ENCODE measurements around the gene MTARC1. TPM values are rescaled to one million over a fixed set of nuclear protein-coding genes. Genes with fewer than 3 reads are reported as not detected.

MTARC1 gene
- total and polyA plus RNA-seq, 10 of the 15 experiments (the other 5 are each of a cell fraction or from before 2014, with no cell fraction given), result 0.23 to 1.5 (median 0.48) TPM

DNA sequence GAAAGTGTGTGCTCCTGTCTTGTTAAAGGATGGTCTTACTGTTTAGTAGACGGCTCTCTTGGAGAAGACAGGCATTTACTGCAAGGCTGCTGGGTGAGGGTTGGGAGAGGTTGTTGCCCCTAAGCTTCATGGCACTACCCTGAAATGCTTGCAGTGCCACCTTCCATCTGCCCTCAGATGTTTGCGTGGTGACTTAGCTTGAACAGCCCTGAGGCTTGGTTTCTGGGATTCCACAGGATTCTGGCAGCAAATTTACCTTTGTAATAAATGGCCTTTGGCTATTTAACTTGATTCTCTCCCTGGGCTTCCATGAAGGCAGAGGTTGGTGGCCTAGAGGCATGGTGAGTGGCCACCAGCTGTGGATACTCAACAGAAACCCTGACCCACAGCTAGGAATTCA, 11.6 kb downstream of the MTARC1 start (continued):
- TF ChIP-seq, protein P1, sequence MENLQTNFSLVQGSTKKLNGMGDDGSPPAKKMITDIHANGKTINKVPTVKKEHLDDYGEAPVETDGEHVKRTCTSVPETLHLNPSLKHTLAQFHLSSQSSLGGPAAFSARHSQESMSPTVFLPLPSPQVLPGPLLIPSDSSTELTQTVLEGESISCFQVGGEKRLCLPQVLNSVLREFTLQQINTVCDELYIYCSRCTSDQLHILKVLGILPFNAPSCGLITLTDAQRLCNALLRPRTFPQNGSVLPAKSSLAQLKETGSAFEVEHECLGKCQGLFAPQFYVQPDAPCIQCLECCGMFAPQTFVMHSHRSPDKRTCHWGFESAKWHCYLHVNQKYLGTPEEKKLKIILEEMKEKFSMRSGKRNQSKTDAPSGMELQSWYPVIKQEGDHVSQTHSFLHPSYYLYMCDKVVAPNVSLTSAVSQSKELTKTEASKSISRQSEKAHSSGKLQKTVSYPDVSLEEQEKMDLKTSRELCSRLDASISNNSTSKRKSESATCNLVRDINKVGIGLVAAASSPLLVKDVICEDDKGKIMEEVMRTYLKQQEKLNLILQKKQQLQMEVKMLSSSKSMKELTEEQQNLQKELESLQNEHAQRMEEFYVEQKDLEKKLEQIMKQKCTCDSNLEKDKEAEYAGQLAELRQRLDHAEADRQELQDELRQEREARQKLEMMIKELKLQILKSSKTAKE (IDR thresholded peaks at IDR 0.05; ENCODE audit: low read depth, poor library complexity, severe bottlenecking), result no peak
- no peak for TF ChIP-seq ASH2L (IDR thresholded peaks at IDR 0.05; ENCODE audit: borderline replicate concordance, low read depth)
- no peak for TF ChIP-seq TCF12 (IDR thresholded peaks at IDR 0.05; ENCODE audit: low read depth, low read length)
- no peak for TF ChIP-seq CBX5 (IDR thresholded peaks at IDR 0.05; ENCODE audit: low read depth)
- TF ChIP-seq HDAC2 (IDR thresholded peaks at IDR 0.05), result no peak
- no peak for TF ChIP-seq NBN (IDR thresholded peaks at IDR 0.05)
- TF ChIP-seq, protein P2, sequence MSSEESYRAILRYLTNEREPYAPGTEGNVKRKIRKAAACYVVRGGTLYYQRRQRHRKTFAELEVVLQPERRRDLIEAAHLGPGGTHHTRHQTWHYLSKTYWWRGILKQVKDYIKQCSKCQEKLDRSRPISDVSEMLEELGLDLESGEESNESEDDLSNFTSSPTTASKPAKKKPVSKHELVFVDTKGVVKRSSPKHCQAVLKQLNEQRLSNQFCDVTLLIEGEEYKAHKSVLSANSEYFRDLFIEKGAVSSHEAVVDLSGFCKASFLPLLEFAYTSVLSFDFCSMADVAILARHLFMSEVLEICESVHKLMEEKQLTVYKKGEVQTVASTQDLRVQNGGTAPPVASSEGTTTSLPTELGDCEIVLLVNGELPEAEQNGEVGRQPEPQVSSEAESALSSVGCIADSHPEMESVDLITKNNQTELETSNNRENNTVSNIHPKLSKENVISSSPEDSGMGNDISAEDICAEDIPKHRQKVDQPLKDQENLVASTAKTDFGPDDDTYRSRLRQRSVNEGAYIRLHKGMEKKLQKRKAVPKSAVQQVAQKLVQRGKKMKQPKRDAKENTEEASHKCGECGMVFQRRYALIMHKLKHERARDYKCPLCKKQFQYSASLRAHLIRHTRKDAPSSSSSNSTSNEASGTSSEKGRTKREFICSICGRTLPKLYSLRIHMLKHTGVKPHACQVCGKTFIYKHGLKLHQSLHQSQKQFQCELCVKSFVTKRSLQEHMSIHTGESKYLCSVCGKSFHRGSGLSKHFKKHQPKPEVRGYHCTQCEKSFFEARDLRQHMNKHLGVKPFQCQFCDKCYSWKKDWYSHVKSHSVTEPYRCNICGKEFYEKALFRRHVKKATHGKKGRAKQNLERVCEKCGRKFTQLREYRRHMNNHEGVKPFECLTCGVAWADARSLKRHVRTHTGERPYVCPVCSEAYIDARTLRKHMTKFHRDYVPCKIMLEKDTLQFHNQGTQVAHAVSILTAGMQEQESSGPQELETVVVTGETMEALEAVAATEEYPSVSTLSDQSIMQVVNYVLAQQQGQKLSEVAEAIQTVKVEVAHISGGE (CRISPR knock-in tag; IDR thresholded peaks at IDR 0.05), result no peak
- TF ChIP-seq TARDBP (IDR thresholded peaks at IDR 0.05; ENCODE audit: borderline replicate concordance), result no peak
- no peak for TF ChIP-seq KDM1A (IDR thresholded peaks at IDR 0.05; ENCODE audit: borderline replicate concordance)
- TF ChIP-seq, protein P3, sequence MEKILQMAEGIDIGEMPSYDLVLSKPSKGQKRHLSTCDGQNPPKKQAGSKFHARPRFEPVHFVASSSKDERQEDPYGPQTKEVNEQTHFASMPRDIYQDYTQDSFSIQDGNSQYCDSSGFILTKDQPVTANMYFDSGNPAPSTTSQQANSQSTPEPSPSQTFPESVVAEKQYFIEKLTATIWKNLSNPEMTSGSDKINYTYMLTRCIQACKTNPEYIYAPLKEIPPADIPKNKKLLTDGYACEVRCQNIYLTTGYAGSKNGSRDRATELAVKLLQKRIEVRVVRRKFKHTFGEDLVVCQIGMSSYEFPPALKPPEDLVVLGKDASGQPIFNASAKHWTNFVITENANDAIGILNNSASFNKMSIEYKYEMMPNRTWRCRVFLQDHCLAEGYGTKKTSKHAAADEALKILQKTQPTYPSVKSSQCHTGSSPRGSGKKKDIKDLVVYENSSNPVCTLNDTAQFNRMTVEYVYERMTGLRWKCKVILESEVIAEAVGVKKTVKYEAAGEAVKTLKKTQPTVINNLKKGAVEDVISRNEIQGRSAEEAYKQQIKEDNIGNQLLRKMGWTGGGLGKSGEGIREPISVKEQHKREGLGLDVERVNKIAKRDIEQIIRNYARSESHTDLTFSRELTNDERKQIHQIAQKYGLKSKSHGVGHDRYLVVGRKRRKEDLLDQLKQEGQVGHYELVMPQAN (conservative IDR thresholded peaks at IDR 0.05), result no peak
- no peak for TF ChIP-seq YY1 (IDR thresholded peaks at IDR 0.05; ENCODE audit: low read depth, low read length)

Data from GM12878 (cell line).